ENCODE measurements around the gene ZNF341. TPM values are rescaled to one million over a fixed set of nuclear protein-coding genes. Genes with fewer than 3 reads are reported as not detected.

The ZNF341 gene
- total and polyA plus RNA-seq, 9 of the 15 experiments (the other 6 are each of a cell fraction or from before 2014, with no cell fraction given) = 0.08 to 2.6 (median 1.0) TPM

DNA sequence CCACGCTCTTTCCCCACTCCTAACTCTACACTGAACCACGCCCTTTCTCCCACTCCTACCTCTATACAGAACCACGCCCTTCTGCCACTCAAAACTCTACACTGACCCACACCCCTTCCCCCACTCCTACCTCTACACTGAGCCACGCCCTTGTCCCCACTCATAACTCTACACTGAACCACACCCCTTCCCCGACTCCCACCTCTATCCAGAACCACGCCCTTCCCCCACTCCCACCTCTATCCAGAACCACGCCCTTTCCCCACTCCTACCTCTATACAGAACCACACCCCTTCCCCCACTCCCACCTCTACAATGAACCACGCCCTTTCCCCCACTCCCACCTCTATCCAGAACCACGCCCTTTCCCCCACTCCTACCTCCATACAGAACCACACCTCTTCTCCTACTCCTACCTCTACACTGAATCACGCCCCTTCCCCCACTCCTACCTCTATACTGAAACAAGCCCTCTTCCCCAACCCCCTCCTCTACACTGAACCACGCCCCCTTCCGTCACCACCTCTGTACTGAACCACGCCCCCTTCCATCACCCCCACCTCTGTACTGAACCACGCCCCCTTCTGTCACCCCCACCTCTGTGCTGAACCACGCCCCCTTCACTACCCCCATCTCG lies 21.8 kb upstream of the ZNF341 start (continued):
- TF ChIP-seq, protein P1, sequence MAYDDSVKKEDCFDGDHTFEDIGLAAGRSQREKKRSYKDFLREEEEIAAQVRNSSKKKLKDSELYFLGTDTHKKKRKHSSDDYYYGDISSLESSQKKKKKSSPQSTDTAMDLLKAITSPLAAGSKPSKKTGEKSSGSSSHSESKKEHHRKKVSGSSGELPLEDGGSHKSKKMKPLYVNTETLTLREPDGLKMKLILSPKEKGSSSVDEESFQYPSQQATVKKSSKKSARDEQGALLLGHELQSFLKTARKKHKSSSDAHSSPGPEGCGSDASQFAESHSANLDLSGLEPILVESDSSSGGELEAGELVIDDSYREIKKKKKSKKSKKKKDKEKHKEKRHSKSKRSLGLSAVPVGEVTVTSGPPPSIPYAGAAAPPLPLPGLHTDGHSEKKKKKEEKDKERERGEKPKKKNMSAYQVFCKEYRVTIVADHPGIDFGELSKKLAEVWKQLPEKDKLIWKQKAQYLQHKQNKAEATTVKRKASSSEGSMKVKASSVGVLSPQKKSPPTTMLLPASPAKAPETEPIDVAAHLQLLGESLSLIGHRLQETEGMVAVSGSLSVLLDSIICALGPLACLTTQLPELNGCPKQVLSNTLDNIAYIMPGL (CRISPR knock-in tag; IDR thresholded peaks at IDR 0.05) = no peak
- TF ChIP-seq TAF15 (IDR thresholded peaks at IDR 0.05; ENCODE audit: low read depth, low read length) (no peak), NFXL1 (CRISPR knock-in tag; IDR thresholded peaks at IDR 0.05) (no peak), ZNF253 (CRISPR knock-in tag; conservative IDR thresholded peaks at IDR 0.05) (no peak), NFIC (IDR thresholded peaks at IDR 0.05) (peak; percentile 41; the same call in 1 of the 2 replicates), CCNT2 (IDR thresholded peaks at IDR 0.05; ENCODE audit: borderline replicate concordance, extremely low read depth, insufficient read length, low read depth, low read length) (no peak), NR2F6 (CRISPR knock-in tag; IDR thresholded peaks at IDR 0.05) (no peak), TARDBP (IDR thresholded peaks at IDR 0.05) (no peak), ZBED1 (IDR thresholded peaks at IDR 0.05) (no peak), HNRNPH1 (optimal IDR thresholded peaks at IDR 0.05; ENCODE audit: low read depth, low read length) (no peak), SAFB (IDR thresholded peaks at IDR 0.05; ENCODE audit: borderline replicate concordance, low read depth, low read length) (peak; percentile 15; the same call in 1 of the 2 replicates), SRSF3 (IDR thresholded peaks at IDR 0.05; ENCODE audit: insufficient read depth, low read length) (no peak), ZKSCAN3 (CRISPR knock-in tag; IDR thresholded peaks at IDR 0.05) (no peak), CREM (IDR thresholded peaks at IDR 0.05; ENCODE audit: low read depth) (peak; percentile 12; the same call in 1 of the 2 replicates), ETV5 (CRISPR knock-in tag; IDR thresholded peaks at IDR 0.05; ENCODE audit: low read depth) (no peak), PHF8 (IDR thresholded peaks at IDR 0.05; ENCODE audit: borderline replicate concordance, low read length) (no peak), KDM2B (CRISPR knock-in tag; IDR thresholded peaks at IDR 0.05) (no peak), TCFL5 (CRISPR knock-in tag; conservative IDR thresholded peaks at IDR 0.05) (no peak), LEF1 (IDR thresholded peaks at IDR 0.05) (peak; percentile 20; the same call in 1 of the 2 replicates)
- TF ChIP-seq, protein P2, sequence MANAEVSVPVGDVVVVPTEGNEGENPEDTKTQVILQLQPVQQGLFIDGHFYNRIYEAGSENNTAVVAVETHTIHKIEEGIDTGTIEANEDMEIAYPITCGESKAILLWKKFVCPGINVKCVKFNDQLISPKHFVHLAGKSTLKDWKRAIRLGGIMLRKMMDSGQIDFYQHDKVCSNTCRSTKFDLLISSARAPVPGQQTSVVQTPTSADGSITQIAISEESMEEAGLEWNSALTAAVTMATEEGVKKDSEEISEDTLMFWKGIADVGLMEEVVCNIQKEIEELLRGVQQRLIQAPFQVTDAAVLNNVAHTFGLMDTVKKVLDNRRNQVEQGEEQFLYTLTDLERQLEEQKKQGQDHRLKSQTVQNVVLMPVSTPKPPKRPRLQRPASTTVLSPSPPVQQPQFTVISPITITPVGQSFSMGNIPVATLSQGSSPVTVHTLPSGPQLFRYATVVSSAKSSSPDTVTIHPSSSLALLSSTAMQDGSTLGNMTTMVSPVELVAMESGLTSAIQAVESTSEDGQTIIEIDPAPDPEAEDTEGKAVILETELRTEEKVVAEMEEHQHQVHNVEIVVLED (CRISPR knock-in tag; IDR thresholded peaks at IDR 0.05) = no peak
- TF ChIP-seq, protein P3, sequence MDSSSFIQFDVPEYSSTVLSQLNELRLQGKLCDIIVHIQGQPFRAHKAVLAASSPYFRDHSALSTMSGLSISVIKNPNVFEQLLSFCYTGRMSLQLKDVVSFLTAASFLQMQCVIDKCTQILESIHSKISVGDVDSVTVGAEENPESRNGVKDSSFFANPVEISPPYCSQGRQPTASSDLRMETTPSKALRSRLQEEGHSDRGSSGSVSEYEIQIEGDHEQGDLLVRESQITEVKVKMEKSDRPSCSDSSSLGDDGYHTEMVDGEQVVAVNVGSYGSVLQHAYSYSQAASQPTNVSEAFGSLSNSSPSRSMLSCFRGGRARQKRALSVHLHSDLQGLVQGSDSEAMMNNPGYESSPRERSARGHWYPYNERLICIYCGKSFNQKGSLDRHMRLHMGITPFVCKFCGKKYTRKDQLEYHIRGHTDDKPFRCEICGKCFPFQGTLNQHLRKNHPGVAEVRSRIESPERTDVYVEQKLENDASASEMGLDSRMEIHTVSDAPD (CRISPR knock-in tag; IDR thresholded peaks at IDR 0.05) = no peak
- TF ChIP-seq, protein P4, sequence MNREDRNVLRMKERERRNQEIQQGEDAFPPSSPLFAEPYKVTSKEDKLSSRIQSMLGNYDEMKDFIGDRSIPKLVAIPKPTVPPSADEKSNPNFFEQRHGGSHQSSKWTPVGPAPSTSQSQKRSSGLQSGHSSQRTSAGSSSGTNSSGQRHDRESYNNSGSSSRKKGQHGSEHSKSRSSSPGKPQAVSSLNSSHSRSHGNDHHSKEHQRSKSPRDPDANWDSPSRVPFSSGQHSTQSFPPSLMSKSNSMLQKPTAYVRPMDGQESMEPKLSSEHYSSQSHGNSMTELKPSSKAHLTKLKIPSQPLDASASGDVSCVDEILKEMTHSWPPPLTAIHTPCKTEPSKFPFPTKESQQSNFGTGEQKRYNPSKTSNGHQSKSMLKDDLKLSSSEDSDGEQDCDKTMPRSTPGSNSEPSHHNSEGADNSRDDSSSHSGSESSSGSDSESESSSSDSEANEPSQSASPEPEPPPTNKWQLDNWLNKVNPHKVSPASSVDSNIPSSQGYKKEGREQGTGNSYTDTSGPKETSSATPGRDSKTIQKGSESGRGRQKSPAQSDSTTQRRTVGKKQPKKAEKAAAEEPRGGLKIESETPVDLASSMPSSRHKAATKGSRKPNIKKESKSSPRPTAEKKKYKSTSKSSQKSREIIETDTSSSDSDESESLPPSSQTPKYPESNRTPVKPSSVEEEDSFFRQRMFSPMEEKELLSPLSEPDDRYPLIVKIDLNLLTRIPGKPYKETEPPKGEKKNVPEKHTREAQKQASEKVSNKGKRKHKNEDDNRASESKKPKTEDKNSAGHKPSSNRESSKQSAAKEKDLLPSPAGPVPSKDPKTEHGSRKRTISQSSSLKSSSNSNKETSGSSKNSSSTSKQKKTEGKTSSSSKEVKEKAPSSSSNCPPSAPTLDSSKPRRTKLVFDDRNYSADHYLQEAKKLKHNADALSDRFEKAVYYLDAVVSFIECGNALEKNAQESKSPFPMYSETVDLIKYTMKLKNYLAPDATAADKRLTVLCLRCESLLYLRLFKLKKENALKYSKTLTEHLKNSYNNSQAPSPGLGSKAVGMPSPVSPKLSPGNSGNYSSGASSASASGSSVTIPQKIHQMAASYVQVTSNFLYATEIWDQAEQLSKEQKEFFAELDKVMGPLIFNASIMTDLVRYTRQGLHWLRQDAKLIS (CRISPR knock-in tag; IDR thresholded peaks at IDR 0.05) = no peak

All from K562 (cell line).